GDM1 (cell line): ENCODE results near the gene CCDC117.
A peak's percentile ranks its signal among the peaks of the same experiment; 100 is the strongest.

ENCODE experiments used
- DNase-seq: peaks from one replicate; lab custom pipeline; 2025; lab: John Stamatoyannopoulos, UW

The CCDC117 gene

DNA sequence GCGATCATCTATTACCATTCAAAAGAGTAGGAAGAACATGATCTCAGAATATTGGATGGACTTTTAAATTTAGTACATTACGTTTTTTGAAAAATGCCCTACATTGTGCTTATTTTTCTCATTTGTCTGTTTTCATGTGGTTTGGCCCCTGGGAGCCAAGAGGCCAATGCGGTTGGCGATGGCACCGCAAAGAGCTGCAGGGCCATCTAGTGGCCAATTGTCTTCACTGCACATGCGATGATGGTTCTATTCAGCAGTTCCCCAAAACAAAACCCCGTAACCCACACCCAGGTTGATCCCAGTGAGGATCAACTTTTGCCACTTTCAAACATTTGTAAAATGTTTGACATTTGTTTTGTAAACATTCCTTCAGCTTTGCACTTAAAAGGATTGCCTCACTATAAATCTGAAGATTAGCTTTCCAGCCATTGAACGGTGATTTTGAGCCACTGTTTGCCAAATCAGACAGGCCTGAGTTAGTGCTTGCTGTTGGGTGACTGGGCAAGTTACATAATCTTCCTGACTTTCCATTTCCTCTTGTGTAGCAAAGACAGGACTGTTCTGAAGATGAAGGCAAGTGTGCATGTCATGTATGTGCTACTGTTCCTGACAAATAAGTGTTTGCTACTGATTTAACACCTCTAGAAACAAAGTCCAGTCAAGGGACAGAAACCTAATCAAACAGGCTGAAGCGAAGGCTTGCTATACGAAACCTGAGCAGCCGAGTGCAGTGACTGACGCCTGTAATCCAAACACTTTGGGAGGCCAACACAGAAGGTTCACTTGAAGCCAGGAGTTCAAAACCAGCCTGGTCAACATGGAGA is 57.1 kb downstream of the CCDC117 start:
- peak; percentile 82 for DNase-seq

GRCh38 chr22:28830441-28830840 is 57.9 kb downstream of the CCDC117 start:
- no peak for DNase-seq

DNA sequence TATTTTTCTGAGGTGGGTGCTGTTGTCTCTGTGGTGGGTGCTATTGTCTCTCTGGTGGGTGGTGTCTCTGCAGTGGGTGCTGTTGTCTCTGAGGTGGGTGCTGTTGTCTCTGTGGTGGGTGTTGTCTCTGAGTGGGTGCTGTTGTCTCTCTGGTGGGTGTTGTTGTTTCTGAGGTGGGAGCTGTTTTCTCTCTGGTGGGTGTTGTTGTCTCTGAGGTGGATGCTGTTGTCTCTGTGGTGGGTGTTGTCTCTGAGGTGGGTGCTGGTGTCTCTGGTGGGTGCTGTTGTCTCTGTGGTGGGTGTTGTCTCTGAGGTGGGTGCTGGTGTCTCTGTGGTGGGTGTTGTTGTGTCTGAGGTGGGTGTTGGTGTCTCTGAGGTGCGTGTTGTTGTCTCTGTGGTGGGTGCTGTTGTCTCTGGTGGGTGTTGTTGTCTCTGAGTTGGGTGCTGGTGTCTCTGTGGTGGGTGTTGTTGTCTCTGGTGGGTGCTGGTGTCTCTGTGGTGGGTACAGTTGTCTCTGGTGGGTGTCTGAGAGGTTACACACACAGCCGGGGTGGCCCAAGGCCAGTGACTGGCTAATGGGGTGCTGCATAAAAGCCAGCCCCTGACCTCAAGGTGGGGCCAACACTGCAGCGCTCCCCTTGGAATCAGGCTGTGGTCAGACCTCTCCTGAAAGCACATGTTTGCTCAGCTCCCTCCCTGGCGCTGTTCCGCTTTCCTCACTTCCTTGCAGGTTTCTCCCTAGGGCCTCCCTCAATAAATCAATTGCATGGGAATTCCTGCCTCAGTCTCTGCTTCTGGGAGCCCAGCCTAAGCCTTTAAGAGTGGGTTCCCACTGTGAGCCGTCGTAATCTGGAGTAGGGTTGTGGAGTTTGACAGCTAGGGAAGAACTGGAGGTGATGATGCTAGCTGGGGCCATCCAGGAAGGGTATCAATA is 58.9 kb downstream of the CCDC117 start:
- DNase-seq = no peak

- no peak for DNase-seq
These were observed 60.2 kb downstream of the CCDC117 start for GRCh38 chr22:28832731-28833130.

DNA sequence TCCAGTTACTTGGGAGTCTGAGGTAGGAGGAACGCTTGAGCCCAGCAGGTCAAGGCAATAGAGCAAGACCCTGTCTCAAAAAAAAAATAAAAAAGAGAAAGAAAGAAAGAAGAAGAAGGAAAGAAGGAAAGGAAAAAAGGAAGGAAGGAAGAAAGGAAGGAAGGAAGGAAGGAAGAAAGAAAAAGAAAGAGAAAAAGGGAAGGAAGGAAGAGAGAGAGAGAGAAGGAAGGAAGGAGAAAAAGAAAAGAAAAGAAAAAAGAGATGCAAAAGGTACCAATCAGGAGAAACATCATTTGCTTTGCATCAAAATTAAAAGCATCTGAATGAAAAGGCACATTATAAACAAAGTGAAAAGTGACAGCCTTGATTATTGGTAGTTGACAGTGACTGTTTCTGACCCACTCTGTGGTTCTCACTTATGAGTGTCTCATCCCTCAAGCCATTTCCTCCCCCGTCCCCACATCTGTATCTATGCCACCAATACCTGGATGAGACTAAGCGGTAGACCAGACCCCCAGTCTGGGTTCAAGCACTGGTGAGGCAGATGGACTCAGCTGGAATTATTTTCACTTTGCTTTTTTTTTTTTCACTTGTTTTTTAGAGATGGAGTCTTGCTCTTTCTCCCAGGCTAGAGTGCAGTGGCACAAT is 60.9 kb downstream of the CCDC117 start:
- DNase-seq = no peak

DNA sequence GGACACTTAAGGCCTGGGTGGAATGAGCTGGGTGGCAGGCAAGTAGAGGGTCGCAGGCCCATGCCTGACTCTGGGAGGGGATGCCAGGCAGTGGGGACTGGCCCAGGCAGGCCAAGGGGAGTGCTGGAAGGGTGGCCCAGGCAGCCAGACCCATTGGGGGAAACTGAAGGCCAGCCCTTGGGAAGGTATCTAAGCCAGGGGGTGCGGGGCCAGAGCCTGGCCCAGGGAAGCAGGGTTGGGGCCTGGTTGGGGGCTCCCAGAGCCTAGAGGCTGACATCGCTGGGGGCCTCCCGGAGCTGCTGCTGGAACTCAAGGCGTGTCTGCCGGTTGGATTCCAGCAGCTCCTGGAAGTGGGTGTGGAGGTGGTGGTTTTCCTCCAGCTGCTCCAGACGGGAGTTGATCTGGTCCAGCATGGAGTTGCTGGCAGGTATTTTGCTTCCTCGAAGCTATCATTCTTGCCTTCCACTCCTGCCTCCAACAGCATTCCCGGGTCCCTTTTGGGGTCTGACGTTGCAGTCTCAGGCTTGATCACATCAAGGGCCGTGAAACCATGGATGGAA is 63.2 kb downstream of the CCDC117 start:
- DNase-seq = no peak

DNA sequence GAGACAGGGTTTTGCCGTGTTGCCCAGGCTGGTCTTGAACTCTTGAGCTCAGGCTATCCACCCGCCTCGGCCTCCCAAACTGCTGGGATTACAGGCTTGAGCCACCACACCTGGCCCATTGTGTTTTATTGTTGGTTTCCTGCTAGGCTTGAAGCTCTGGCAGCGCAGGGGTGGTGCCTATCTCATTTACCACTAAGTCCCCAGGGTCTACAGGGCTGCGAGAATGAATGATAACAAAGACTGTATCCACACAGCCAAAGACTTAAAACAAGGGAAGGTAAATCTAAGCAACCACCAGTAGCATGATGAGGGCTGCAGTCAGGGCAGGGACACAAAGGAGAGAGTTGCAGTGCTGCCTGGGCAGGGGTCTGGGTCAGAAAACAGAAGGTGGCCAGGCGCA is 65.1 kb downstream of the CCDC117 start:
- DNase-seq = no peak
